Keratinocyte (primary cell): ENCODE data around the gene CANX.
"Not testable (repeated sequence)": the region's sequence is repeated elsewhere in the genome, so short reads cannot be mapped to it uniquely, and the experiment has no call there.

Experiments used
- EZH2 ChIP-seq: IDR thresholded peaks from one replicate; pipeline ENCODE4 v1.6.1; 2012; ENCODE audit warnings: inconsistent platforms, mild to moderate bottlenecking, low read length, moderate library complexity
- TF ChIP-seq, protein P1 (sequence below), 3 experiments: IDR thresholded peaks in 1 of 3; conservative IDR thresholded peaks in 1 of 3; optimal IDR thresholded peaks in 1 of 3; 2 replicates in 2 of 3; 3 replicates in 1 of 3; pipeline versions ENCODE3 to v1.5.1; 2011; ENCODE audit warnings: low read length in 3 of 3, mild to moderate bottlenecking in 3 of 3, moderate library complexity in 2 of 3, control low read depth in 1 of 3, inconsistent platforms in 1 of 3; ENCODE audit not compliant: insufficient read depth in 2 of 3; ENCODE audit errors: extremely low read depth in 1 of 3

DNA sequence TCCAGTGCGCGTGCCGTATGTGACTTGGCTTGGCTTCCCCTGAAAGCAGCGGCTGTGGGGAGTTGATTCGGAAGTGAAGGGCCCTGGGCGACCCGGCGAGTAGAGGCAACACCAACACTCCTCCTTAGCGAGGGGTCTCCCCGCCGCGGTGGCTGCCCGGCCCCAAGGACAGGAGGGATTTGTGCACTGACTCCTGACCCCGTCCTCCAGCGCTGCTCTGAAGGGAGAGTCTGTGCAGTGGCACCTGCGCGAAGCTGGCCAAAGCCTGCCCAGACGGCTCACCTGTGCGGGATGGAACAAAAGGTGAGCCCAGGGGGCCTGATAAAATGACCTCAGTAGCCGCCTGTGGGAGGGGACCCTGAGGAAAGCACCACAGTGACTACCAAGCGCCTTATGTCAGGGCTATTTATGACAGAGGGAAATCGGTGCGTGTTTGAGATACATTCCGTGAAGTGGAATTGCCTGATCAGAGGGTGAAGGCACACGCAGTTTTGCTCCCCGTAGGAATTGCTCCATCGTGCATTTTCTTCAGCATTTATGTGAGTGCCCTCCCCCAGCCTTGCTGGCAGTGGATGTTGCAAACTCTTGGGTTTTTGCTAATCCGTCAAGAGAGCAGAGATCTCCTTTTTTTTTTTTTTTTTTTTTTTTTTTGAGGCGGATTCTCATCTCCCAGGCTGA is 40.4 kb upstream of the CANX start:
- TF ChIP-seq, protein P1, sequence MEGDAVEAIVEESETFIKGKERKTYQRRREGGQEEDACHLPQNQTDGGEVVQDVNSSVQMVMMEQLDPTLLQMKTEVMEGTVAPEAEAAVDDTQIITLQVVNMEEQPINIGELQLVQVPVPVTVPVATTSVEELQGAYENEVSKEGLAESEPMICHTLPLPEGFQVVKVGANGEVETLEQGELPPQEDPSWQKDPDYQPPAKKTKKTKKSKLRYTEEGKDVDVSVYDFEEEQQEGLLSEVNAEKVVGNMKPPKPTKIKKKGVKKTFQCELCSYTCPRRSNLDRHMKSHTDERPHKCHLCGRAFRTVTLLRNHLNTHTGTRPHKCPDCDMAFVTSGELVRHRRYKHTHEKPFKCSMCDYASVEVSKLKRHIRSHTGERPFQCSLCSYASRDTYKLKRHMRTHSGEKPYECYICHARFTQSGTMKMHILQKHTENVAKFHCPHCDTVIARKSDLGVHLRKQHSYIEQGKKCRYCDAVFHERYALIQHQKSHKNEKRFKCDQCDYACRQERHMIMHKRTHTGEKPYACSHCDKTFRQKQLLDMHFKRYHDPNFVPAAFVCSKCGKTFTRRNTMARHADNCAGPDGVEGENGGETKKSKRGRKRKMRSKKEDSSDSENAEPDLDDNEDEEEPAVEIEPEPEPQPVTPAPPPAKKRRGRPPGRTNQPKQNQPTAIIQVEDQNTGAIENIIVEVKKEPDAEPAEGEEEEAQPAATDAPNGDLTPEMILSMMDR (optimal IDR thresholded peaks at IDR 0.05 in 1 of 3, IDR thresholded peaks at IDR 0.05 in 1 of 3, conservative IDR thresholded peaks at IDR 0.05 in 1 of 3; ENCODE audit: extremely low read depth in 1 of 3, insufficient read depth in 2 of 3, low read length in 3 of 3): not testable (repeated sequence)
- not testable (repeated sequence) for TF ChIP-seq EZH2
